MV-4-11 (cell line): Measurements from ENCODE around the gene TMEM114.
"Not testable (repeated sequence)": the region's sequence is repeated elsewhere in the genome, so short reads cannot be mapped to it uniquely, and the experiment has no call there.

Experiments
- DNase-seq: peaks from one replicate; lab custom pipeline; 2025; lab: John Stamatoyannopoulos, UW

The TMEM114 gene

DNA sequence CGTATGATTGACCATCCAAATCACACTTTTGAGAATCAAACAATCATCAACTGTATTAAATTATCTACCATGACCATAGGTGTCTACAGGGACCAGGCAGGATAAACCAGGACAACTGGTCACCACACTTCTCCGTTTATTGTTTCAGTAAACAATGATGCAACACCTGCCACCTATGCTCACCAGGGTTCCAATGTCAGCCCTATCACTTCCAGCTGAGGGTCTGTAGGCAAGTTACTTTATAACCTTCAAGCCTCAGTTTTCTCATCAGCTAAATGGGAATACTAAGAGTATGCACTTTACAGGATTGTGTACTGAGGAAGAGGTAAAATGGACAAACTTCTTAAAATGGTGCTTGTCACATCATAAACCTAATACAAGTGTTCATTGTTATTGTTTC lies 14.9 kb downstream of the TMEM114 start:
- DNase-seq = no peak

DNA sequence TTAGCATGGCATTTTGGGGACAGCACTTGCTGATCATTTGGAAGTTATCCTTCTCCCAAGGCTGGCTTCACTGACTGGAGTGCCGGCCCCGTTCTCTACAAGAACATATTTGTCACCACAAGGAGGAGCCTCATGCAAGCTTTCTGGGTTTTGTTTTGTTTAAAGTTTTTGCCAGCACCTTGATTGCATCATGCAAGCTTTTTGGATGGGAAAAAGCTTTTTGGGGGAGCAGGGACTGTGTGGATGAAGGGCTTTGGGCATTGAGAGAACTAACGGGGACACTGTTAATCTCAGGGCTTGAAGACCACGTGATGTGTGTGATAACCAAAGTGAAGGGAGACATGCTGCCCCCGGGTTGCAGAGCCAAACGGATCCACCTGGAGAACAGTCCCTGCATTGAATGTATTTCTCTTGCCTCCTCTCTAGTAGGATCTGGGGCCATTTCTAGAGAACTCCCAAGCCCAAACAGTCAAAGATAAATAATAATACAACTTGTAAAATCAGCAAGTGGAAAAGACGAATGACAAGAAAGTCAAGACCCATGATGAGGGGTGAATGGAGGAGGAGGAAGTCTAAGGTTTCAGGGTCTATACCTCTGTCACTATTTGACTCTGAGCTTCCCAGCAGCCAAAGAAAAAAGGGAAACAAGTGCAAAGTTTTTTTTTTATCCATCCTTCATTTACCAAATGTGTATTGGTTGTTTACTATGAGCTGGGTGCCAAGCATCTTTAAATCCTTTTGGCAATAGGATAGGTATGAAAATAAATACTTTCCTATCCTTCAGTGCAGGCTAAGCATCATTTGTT lies 17.2 kb downstream of the TMEM114 start:
- DNase-seq = peak; percentile 46

DNA sequence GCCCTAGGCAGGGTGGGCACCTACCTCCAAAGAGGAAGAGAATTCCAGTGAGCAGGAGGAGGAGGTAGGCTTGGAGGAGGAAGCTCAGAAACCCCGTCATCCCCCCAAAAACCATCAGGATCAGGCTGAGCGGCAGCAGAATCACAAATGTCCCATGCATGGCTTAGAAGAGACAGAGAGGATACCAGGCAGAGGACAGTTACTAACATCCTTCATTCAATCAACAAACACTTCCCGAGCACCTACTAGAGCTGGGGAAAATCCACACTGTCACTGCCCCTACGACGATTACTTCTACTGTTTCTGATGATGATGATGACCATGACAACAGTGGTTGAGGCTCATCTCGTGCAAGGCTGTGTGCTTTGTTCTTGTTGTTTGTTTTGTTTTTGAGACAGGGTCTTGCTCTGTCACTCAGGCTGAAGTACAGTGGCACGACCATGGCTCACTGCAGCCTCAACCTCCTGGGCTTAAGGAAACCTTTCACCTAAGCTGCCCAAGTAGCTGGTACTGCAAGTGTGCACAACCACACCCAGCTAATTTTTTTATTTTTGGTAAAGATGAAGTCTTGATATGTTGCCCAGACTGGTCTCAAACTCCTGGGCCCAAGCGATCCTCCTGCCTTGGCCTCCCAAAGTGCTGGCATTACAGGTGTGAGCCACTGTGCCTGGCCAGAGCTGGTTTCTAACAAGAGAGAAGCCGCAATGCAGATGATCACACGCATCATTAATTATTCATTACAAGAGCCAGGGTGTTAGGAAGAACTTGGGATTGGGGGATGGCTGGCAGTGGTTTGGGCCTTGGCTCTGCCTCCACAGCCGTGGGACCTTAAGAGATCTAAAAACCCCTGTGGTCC lies 18.0 kb downstream of the TMEM114 start:
- DNase-seq = no peak

DNA sequence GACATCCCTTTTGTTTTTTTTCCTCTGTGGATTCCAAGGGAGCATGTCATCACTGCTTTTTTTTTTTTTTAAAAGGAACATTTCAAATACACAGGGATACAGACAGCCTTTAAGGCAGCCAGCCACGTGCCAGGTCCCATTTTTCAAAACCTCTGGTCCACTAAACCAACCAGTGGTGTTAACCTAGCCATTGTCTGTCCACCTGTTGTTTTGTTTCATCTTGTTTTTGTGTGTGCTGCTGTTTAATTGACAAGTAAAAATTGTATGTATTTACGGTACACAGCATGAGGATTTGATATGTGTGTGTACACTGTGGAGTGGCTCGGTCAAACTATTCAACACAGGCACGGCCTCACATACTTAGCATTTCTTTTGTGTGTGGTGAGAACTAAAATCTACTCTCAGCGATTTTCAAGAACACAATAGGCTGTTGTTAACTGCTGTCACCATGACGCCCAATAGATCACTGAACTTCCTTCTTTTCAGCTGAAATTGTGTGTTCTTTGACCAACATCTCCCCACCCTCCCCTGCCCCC lies 19.2 kb downstream of the TMEM114 start:
- DNase-seq = peak; percentile 62

DNA sequence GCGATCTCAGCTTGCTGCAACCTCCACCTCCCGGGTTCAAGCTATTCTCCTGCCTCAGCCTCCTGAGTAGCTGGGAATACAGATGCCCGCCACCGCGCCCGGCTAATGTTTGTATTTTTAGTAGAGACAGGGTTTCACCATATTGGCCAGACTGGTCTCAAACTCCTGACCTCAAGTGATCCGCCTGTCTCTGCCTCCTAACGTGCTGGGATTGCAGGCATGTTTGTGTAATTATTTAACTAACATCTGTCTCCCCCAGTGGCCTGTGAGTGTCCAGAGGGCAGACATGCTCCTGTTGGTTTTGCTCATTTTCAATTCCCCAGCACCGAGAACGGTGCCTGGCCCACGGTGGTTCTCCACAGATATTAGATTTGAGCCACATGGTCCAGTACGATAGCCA lies 19.9 kb downstream of the TMEM114 start:
- DNase-seq = not testable (repeated sequence)

DNA sequence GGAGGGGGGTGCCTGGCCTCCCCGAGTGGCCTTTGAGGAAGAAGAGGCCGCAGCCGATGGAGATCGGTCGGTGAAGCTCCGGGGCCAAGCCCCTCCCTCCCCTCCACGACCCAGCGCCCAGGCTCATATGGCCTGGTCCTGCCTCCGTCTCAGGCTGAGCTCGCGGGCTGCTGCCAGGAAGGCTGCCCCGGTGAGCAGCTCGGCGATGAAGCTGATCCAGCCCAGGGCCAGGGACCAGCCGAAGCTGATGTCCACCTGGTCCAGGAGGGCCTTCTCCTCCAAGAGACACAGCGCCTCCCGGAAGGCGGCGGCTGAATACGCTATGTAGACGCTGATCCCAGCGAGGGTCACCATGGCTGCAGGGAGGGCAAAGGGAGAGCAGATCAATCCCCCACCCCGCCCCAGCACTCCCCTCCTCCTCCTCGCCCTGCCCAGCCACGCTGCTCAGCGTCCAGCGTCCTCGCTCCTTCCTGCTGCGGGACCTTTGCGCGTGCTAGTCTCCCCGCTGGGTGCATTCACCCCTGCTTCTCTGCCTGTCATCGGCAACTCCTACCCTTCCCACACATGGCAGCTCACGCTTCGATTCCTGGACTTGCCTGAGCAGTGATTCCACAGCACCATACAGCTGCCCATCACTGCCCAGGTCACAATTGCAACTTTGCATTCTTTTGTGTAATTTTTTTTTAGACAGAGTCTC lies 20.5 kb downstream of the TMEM114 start:
- DNase-seq = no peak

DNA sequence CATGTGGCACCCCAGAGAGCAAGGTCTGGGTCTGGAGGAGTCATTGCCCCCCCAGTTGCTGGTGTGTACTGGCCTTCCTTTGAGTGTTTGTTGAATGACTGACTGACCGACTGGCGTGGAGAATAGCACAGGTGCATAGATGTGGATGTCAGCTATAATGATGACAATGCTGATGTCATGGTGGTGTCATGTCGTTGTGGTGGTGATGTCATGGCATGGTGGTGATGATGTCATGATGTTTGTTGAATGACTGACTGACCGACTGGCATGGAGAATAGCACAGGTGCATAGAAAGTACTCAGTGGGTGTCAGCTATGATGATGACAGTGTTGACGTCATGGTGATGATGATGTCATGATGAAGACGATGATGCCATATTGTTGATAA lies 22.1 kb downstream of the TMEM114 start:
- DNase-seq = no peak

DNA sequence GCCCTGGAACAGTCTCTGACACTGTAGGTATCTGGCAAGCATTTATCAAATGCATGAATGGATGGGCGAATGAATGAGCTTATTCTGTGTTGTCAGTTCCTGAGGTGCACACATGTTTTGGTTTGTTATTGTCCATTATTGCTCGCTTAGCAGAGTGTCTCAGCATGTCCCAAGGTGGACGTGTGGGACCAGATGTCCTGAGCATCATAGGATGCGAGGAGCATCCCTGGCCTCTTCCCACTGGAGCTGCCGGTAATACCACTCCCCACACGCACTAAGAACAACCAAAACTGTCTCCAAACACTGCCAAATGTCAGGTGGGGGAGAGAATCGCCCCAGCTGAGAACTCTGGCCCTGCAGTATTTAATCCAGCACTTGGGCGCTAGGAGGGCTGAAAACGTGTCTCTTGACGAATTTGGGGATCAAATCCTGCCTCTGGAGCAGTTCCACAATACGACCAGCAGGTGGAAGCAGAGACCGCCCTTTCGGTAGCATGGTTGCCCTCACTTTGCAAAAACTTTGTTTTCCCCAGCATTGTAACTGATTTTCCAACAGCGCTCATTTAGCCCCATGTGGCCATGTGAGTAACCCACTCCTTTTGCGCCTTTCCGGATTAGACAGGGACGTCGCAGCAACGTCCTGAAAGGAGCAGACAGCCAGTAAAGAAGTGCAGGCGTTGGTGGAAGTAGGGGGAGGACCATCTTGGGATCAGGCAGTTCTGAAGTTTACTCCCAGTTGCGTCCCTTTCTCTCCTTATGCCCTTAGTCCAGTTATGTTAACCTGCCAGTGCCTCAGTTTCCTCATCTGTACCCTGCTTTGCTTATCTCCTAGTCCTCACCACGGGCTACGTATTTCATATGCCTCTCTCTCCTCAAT lies 22.7 kb downstream of the TMEM114 start:
- DNase-seq = peak; percentile 89

DNA sequence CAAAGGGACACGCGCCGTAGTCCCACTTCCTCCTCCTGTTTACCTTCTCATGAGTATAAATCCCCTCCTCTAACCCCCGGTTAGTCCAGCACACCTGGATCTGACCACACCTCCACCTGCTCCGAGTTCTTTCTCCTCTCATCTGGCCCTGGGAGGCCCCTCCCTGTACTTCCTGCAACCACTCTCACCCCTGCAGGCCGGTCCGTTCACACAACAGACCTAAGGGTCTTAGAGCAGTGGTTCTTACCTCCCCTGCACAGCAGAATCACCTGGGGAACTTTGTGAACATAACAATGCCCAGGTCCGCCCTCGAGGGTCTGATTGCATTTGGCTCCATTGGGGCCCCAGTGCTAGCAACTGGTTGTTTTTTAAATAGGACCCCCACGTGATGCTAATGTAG lies 24.8 kb downstream of the TMEM114 start:
- DNase-seq = no peak

DNA sequence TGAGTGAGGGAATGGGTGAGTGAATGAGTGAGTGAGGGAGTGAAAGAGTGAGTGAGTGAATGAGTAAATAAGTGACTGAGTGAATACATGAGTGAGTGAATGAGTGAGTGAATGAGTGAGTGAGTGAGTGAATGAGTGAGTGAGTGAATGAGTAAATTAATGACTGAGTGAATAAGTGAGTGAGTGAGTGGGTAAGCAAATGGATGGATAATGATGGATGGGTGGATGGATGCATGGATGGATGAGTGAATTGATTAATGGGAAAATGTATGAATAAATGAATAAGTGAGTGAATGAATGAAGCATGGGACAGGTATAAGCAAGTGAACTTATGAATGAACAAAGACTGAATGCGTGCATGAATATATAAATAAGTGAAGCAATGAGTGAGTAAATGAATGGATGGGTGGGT lies 25.4 kb downstream of the TMEM114 start:
- no peak for DNase-seq

DNA sequence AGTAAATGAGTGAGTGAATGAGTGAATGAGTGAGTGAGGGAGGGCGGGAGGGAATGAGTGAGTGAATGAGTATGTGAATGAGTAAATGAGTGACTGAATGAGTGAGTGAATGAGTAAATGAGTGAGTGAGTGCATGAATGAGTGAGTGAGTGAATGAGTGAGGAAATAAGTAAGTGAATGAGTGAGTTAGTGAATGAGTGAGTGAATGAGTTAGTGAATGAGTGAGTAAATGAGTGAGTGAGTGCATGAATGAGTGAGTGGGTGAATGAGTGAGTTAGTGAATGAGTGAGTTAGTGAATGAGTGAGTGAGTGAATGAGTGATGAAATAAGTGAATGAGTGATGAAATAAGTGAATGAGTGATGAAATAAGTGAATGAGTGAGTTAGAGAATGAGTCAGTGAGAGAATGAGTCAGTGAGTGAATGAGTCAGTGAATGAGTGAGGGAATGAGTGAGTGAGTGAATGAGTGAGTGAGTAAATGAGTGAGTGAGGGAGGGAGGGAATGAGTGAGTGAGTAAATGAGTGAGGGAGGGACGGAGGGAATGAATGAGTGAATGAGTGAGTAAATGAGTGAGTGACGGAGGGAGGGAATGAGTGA lies 26.3 kb downstream of the TMEM114 start:
- not testable (repeated sequence) for DNase-seq

DNA sequence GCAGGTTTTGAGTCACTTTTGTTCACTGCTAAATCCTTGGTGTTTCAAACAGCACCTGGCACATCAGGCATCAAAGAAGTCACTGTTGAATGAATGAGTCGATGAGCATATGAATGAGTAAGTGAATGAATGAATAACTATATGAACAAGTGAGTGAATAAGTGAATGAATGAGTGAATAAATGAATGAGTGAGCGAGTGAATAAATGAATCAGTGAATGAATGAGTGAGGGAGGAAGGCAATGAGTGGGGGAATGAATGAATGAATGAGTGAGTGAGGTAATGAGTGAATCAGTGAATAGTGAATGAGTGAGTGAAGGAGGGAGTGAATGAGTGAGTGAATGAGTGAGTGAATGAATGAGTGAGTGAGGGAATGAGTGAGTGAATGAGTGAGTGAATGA lies 28.8 kb downstream of the TMEM114 start:
- DNase-seq = no peak

DNA sequence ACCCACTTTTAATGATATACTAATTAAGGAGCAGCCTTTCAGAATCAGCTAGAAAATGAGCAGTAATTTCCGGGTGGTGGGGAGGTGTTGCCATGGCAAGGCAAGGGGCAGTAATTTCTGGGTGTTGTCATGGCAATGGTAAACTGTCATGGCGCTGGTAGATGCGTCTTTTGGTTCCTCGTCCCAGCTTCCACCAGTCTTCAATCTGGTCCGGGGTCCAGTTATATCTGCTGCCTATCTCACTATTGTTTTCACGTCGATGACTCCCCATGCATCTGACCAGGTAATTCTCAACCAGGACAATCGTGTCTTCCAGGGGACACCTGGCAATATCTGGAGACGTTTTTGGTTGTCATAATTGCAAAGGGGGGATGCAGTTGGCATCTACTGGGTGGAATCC lies 34.9 kb downstream of the TMEM114 start:
- no peak for DNase-seq

DNA sequence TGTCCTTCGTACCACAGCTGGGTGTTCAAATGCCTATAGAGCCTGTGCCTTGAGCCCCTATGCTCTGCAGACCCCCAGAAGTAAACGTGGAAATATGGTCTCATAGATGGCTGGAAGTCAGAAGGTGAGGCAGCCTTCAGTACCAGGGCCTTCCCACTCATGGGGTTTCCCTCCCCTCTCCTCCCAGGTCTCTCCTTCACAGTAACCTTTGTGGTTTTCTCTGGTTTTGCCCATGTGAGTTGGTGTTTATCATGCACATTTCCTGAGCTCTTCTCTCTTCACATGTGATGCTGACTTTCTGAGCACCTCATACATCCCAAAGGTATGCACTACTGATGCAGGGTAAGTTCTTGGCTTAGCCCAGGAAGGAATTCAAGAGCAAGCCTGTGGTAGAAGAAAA lies 35.4 kb downstream of the TMEM114 start:
- DNase-seq = no peak

DNA sequence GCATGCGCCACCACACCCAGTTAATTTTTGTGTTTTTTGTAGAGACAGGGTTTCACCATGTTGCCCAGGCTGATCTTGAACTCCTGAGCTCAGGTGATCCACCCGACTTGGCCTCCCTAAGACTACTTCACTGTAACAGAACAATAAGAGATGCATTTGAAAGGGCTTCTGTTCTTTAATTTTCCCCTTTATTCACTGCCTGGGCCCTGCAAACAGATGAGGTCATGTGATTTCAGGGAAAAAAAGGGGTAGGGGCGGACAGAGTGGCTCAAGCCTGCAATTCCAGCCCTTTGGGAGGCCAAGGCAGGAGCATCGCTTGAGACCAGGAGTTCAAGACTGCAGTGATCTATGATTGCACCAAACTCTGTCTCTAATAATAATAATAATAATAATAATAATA lies 36.3 kb downstream of the TMEM114 start:
- DNase-seq = no peak

DNA sequence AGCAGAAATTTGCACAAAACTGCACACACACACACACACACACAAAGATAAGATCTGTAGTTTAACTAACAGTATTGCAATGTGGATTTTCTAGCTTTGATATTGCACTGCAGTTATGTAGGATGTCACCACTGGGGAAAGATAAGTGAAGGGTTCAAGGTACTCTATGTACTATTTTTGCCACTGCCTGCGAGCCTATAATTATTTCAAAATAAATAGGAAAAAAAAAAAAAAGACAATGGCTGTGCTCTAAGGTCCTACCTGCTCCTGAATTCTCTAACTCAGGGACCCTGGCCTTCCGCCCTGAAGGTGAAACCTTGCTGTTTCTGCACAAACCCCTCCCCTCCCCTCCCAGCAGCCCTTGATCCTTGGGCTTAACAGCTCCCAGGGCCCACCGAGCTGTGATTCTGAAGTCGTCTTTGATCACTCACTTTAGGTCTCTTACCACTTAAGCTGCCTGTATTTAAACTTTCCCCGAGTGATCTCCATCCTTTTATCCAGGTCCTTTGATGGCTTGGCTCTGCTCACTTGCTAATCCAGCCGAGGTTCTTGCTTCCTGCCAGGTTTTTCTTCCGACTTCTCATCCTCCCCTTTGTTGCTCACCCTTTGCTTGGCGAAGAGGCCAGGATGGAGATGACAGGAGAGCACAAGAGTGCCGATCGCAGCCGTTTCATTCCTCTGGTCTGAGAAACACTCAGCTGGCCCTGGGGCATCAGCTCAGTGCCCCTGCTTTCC lies 37.7 kb downstream of the TMEM114 start:
- DNase-seq = no peak

DNA sequence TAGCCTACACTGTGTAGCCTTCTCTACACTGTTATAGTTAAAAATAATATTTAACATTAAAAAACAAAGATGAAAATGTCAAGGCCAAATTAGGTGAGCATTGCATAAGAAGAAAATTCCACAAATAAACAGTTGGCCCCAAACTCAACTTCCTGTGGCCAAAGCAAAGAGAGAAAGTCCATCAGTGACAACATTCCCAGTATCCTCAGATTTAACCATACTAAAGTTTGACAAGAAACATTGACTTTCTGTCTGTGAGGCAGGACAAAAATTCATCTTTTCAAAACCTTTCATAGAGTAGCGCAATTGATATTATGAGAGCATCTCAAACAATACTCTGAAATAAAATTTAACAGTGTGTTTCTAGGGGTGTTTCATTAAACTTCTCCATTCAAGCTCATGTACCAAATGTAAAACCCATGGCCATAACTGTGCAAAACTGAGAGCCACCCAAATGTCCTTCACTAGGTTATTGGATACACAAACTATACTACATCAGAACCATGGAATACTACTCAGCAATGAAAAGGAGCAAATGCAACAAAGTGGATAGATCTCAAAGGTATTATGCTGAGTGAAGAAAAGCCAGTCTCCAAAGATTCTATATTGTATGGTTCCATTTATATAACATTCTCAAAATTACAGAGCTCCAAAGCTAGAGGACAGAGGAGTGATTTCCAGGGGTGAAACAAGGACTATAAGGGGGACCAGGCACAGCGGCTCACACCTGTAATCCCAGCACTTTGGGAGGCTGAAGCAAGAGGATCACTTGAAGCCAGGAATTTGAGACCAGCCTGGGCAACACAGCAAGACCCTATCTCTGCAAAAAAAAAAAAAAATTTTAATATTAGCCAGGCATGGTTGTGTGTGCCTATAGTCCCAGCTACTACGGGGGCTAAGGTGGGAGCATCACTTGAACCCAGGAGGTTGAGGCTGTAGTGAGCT lies 38.7 kb downstream of the TMEM114 start:
- no peak for DNase-seq

DNA sequence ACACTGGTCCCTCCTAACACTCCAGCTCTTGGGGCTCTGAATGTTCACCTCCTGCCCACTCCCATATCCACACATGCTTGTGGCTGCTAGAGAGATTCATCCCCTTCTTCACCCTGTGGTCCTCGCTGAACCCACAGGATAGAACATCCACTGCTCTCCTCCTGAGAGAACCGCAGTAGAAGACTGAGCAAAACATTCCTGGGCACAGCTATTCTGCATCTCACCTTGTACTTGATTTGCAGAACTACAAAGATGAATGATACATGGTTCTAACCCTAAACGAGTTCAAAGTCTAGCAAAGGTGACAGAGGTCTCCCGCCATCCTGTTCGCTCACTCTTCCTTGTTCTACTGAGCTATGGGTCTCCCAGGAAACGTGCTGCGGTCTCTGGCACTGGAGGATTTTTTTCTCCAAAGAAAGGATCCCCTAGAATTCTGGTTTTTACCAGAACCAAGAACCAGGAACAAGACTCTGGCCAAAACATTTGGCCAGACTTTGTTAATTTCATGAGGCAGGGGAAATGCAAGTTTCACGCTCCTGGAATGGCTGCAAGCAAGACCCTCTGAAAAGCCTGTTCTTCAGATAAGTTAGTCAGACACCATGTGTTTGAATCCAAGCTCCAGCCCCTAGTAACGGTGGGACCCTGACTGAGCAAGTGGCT lies 39.5 kb downstream of the TMEM114 start:
- DNase-seq = no peak
